ENCODE data around the gene SIGLEC6. TPM values are rescaled to one million over a fixed set of nuclear protein-coding genes. Genes with fewer than 3 reads are reported as not detected.

SIGLEC6 gene
- polyA plus RNA-seq, 2 of the 4 experiments (the other 2 are of a cell fraction), result not detected

DNA sequence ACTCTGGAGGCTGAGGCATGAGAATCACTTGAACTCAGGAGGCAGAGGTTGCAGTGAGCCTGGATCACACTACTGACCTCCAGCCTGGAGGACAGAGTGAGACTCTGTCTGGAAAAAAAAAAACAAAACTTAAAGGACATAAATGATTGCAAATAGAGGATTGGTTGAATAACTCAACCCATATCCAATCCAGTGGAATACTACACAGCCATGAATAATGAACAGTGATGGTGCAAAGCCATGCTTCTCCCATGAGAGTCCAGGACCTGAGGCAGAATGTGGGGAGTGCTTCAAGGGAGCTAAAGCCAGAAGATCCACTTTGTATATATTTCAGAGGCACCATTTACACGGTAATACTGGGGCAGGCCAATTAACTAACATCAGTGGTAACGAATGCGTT is 55.3 kb downstream of the SIGLEC6 start:
- Histone ChIP-seq H3K9me3 (peaks cover 24% of the 10 kb centered on the region), H3K27ac (no peak overlapping the region), H3K4me1 (peaks cover 13% of the 10 kb centered on the region; the same call in 2 of the 3 replicates), H3K4me2 (no peak overlapping the region), H3K4me3 (no peak overlapping the region)
- ChIA-PET CTCF (interaction anchor here (0.6 to 7.8 kb wide), 4 partner anchors 11 to 183 kb away, joined by 3 to 72 read pairs (median 3); no protein-coding TSS in a partner anchor), POLR2A (interaction anchor here (0.6 kb wide), 1 partner anchor 139 kb away, joined by 4 read pairs; no protein-coding TSS in a partner anchor)
- TF ChIP-seq, protein P1, sequence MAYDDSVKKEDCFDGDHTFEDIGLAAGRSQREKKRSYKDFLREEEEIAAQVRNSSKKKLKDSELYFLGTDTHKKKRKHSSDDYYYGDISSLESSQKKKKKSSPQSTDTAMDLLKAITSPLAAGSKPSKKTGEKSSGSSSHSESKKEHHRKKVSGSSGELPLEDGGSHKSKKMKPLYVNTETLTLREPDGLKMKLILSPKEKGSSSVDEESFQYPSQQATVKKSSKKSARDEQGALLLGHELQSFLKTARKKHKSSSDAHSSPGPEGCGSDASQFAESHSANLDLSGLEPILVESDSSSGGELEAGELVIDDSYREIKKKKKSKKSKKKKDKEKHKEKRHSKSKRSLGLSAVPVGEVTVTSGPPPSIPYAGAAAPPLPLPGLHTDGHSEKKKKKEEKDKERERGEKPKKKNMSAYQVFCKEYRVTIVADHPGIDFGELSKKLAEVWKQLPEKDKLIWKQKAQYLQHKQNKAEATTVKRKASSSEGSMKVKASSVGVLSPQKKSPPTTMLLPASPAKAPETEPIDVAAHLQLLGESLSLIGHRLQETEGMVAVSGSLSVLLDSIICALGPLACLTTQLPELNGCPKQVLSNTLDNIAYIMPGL (CRISPR knock-in tag; IDR thresholded peaks at IDR 0.05; ENCODE audit: borderline replicate concordance), result no peak
- no peak for TF ChIP-seq EHMT2 (IDR thresholded peaks at IDR 0.05; ENCODE audit: low read depth)
- TF ChIP-seq HEYL (CRISPR knock-in tag; IDR thresholded peaks at IDR 0.05), result no peak
- no peak for TF ChIP-seq RFX5 (IDR thresholded peaks at IDR 0.05)
- TF ChIP-seq, protein P2, sequence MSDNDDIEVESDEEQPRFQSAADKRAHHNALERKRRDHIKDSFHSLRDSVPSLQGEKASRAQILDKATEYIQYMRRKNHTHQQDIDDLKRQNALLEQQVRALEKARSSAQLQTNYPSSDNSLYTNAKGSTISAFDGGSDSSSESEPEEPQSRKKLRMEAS (IDR thresholded peaks at IDR 0.05), result no peak
- TF ChIP-seq, protein P3, sequence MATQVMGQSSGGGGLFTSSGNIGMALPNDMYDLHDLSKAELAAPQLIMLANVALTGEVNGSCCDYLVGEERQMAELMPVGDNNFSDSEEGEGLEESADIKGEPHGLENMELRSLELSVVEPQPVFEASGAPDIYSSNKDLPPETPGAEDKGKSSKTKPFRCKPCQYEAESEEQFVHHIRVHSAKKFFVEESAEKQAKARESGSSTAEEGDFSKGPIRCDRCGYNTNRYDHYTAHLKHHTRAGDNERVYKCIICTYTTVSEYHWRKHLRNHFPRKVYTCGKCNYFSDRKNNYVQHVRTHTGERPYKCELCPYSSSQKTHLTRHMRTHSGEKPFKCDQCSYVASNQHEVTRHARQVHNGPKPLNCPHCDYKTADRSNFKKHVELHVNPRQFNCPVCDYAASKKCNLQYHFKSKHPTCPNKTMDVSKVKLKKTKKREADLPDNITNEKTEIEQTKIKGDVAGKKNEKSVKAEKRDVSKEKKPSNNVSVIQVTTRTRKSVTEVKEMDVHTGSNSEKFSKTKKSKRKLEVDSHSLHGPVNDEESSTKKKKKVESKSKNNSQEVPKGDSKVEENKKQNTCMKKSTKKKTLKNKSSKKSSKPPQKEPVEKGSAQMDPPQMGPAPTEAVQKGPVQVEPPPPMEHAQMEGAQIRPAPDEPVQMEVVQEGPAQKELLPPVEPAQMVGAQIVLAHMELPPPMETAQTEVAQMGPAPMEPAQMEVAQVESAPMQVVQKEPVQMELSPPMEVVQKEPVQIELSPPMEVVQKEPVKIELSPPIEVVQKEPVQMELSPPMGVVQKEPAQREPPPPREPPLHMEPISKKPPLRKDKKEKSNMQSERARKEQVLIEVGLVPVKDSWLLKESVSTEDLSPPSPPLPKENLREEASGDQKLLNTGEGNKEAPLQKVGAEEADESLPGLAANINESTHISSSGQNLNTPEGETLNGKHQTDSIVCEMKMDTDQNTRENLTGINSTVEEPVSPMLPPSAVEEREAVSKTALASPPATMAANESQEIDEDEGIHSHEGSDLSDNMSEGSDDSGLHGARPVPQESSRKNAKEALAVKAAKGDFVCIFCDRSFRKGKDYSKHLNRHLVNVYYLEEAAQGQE (IDR thresholded peaks at IDR 0.05), result no peak
- TF ChIP-seq, protein P4, sequence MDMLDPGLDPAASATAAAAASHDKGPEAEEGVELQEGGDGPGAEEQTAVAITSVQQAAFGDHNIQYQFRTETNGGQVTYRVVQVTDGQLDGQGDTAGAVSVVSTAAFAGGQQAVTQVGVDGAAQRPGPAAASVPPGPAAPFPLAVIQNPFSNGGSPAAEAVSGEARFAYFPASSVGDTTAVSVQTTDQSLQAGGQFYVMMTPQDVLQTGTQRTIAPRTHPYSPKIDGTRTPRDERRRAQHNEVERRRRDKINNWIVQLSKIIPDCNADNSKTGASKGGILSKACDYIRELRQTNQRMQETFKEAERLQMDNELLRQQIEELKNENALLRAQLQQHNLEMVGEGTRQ (IDR thresholded peaks at IDR 0.05), result no peak
- no peak for TF ChIP-seq ZSCAN20 (CRISPR knock-in tag; IDR thresholded peaks at IDR 0.05)
- no peak for TF ChIP-seq TP53 (CRISPR knock-in tag; IDR thresholded peaks at IDR 0.05)
- TF ChIP-seq KDM5A (IDR thresholded peaks at IDR 0.05), result no peak
- TF ChIP-seq HDAC2 (IDR thresholded peaks at IDR 0.05), result no peak
- DNase-seq (ENCODE audit: low read depth in 1 of 2, low spot score in 1 of 2) (no peak), ATAC-seq (no peak), FAIRE-seq (no peak)
- 47% methylated on average over 3 of the region's 3 CpGs for WGBS (ENCODE audit: missing lambda C conversion rate)

DNA sequence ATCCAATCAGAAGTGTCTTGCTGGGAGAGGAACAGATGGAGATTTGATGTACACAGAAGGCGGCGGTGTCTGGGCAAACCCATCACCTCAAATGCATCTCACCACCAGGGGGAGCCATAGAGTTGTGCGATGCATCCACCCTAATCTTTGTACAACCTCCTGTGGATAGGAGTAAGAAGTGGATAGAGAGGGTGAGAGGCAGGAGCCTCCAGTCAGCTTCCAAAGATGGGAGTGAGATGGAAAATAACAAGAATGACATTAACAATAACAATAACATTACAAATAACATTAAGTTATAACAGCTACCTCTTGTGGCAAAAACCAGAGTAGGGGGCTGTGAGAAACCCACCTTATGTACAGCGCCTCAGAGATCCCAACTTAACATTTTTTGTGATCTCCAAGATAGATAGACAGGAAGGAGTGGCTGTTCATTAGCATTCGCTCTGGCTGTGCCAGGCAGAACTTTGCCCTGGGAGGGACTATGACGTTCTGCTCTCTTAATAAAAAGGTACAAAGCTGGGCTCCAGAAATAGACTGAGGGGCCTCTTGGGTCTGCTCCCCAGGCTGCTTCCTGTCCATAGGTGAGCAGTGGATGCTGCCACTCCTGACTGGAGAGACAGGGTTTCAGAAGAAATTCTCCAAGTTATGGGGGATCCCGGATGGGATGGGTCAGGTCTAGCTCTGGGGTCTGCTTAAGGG is 58.3 kb downstream of the SIGLEC6 start:
- peaks cover 13% of the 10 kb centered on the region; the same call in 2 of the 3 replicates for H3K4me1 ChIP-seq
- WGBS (ENCODE audit: missing lambda C conversion rate), result 32% methylated on average over 7 of the region's 7 CpGs
- TF ChIP-seq, protein P1 (CRISPR knock-in tag; IDR thresholded peaks at IDR 0.05; ENCODE audit: borderline replicate concordance), result no peak
- TF ChIP-seq KDM1A (IDR thresholded peaks at IDR 0.05; ENCODE audit: low read depth) (no peak), RAD21 (conservative IDR thresholded peaks at IDR 0.05 in 1 of 2, IDR thresholded peaks at IDR 0.05 in 1 of 2) (peak; percentile 56 to 79; a peak in 4 of 5 replicates), SMC3 (IDR thresholded peaks at IDR 0.05) (peak; percentile 63), EHMT2 (IDR thresholded peaks at IDR 0.05; ENCODE audit: low read depth) (no peak)
- TF ChIP-seq, protein P5, sequence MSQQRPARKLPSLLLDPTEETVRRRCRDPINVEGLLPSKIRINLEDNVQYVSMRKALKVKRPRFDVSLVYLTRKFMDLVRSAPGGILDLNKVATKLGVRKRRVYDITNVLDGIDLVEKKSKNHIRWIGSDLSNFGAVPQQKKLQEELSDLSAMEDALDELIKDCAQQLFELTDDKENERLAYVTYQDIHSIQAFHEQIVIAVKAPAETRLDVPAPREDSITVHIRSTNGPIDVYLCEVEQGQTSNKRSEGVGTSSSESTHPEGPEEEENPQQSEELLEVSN (IDR thresholded peaks at IDR 0.05; ENCODE audit: borderline replicate concordance, low read depth), result no peak
- TF ChIP-seq, protein P6, sequence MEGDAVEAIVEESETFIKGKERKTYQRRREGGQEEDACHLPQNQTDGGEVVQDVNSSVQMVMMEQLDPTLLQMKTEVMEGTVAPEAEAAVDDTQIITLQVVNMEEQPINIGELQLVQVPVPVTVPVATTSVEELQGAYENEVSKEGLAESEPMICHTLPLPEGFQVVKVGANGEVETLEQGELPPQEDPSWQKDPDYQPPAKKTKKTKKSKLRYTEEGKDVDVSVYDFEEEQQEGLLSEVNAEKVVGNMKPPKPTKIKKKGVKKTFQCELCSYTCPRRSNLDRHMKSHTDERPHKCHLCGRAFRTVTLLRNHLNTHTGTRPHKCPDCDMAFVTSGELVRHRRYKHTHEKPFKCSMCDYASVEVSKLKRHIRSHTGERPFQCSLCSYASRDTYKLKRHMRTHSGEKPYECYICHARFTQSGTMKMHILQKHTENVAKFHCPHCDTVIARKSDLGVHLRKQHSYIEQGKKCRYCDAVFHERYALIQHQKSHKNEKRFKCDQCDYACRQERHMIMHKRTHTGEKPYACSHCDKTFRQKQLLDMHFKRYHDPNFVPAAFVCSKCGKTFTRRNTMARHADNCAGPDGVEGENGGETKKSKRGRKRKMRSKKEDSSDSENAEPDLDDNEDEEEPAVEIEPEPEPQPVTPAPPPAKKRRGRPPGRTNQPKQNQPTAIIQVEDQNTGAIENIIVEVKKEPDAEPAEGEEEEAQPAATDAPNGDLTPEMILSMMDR (IDR thresholded peaks at IDR 0.05), result peak; percentile 77
- no peak overlapping the region for H3K4me3 ChIP-seq
- POLR2A ChIA-PET, result no interaction called here
- no peak overlapping the region for H3K4me2 ChIP-seq
- ATAC-seq (peak; percentile 77 to 90; a peak in 5 of 6 replicates), DNase-seq (ENCODE audit: low read depth in 1 of 2, low spot score in 1 of 2) (peak; percentile 48 to 72), FAIRE-seq (peak; percentile 85)
- CTCF ChIA-PET, result interaction anchor here (0.6 to 7.8 kb wide), 44 partner anchors 9 to 1183 kb away, joined by 3 to 72 read pairs (median 4); no protein-coding TSS in a partner anchor
- no peak overlapping the region for H3K27ac ChIP-seq
- H3K9me3 ChIP-seq, result peaks cover 23% of the 10 kb centered on the region

Data from A549 (cell line).